HG02970 (cell line): Measurements from ENCODE around the gene PRR33.

Experiments
- ATAC-seq: cut with Tn5 transposase; IDR thresholded peaks from one replicate; pipeline ENCODE4 v1.9.1; 2021; ENCODE audit warnings: mild to moderate bottlenecking, moderate library complexity, moderate number of reproducible peaks; ENCODE audit not compliant: unreplicated experiment, low FRiP score

PRR33 gene

GRCh38 chr11:1928891-1929541, 37.3 kb upstream of the PRR33 start:
- ATAC-seq: no peak

GRCh38 chr11:1928470-1928890, 36.8 kb upstream of the PRR33 start:
- no peak for ATAC-seq

- no peak for ATAC-seq
These were observed 36.3 kb upstream of the PRR33 start for GRCh38 chr11:1927848-1928469.

DNA sequence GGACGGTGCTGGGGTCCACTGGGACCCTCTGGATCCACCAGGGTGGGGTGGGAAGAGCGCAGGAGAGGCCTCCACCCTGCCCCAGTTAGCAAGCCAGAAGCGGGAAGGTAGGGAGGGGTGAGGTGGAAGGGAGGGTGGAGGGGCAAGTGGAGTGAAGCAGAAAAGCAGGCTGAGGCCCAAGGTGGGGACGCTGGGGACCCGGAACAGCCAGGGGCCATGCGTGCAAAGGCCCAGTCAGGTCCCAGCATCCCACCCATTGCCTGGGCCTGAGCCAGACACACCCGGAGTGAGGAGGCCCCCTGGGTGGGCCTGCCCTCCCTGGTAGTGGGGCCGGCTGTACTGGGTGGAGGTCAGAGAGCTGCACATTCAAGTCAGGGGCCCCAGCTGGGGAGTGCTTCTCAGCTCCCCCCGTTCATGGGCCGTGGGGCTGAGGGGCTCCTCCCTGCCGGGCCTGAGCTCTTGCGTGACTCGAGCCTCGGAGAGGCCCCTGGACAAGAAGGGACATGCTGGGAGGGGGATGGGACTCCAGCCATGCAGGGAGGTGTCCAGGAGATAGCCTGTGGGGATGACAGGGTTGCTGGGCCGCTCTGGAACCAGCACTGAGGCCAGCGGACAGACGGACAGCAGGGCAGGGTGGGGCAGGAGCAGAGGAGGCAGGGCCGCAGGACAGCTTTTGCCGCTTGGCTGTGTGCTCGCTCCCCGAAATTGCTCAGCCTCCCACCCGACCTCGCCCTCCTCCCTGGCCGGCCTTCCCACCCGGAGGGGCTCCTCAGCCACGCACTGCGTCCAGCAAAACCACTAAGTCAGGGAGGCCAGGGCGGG, 35.5 kb upstream of the PRR33 start:
- ATAC-seq: no peak

DNA sequence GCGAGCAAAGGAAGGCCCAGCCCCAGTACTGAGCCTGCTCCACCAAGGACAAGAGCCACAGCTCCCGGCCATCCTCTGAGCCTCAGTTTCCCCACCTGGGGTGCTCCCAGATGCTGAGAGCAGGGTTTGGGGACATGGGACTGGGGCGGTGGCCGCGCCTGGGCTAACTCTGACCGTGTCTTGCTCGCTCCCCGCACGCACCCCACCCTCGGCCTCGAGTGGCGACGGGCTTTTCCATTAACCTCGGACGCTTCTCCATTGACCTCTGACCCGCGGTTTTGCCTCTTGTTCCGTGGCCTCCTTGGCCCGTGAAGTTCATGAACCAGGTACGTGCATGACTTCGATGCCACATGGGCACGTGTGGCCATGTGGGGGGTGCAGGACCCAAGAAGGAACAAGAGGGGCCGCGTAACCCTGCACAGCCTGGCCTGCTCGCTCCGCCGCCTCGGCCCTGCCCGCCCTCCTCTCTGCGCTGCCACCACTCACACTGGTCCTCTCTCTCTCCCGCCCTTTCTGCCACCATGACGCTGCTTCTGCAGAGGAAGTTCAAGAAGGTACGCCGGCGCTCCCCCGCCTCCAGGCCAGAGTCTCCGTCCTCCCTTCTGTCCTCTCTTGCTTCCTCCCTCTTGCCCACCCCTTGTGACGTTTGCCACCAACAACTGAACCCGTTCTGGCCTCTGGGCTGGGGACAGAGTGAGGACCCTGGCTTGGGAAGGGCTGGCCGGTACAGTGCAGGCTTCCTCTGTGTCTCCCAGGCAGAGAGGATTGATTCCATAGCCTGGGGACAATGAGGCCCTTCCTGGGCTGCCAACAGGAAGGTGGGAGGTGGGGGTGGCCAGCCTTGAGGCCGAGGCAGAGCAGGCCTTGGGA, 34.7 kb upstream of the PRR33 start:
- no peak for ATAC-seq

DNA sequence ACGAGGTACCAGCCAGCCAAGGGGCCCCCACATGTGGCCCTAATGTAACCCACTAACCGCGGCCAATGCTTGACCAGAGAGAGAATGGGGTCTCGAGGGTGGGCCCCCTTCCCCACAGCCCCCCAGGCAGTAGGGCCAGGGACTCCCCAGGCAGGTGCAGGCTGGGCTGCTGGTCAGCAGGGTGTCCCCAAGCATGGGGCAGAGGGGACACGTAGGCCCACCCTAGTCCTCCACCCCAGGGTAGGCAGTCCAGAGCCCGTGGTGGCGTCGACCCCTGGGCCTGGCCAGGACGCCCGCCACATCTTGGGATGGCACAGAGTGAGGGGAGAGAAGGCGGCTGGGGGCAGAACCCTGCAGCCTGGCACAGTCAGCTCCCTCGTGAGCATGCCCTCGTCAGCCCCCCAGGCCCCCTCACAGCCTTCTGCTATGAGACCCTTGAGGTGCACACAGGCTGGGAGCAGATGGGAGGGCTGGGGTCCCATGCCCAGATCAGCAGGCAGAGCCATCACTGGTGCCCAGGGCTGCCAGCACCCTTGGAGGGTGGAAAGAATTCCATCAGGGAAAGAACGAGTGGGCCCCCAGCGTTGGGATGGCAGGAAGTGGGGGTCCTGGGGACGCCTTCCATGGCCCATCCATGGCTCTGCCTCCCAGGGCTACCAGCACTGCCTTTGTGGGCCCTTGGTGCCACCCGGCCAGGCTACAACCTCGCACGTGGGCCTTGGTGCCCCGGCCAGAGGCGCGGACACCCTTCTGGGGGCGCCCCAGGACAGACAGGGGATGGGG, 33.9 kb upstream of the PRR33 start:
- no peak for ATAC-seq

GRCh38 chr11:1924646-1925372, 33.1 kb upstream of the PRR33 start:
- no peak for ATAC-seq

- ATAC-seq: no peak
These were observed 32.5 kb upstream of the PRR33 start for GRCh38 chr11:1924181-1924580.

DNA sequence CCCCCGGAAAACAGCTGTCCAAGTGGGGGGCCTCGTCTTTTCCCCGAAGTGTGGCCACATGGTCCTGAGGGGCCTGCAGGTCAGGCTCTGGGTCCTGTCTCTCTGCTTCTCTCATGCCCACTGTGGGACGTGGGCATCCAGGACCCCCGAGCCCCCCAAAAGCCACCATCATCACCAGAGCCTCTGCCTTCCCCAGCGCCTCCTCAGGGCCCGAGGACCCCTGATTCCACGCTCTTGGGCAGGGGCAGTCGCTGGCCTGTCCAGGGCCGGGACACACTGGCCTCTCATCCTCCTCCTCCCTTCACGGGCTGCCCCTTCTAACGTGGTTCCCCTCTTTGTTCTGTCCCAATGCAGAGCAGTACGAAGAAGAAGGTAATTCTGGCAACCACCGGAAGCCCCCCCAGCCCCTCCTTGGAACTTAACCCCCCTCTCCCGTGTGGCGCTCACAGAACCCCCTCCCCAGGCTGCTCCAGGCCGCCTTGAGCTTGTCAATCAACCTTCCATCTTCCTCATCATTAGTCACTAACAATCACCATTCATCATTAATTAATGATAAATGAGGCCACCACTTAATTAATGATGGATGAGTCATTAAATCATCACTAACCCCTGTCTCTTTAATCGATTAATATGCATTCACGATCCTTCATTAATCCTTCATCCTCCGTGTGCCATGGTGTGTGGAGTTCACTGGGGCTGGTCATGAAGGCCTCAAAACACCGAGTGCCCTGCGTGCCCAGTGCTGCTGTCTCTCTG, 31.7 kb upstream of the PRR33 start:
- no peak for ATAC-seq

DNA sequence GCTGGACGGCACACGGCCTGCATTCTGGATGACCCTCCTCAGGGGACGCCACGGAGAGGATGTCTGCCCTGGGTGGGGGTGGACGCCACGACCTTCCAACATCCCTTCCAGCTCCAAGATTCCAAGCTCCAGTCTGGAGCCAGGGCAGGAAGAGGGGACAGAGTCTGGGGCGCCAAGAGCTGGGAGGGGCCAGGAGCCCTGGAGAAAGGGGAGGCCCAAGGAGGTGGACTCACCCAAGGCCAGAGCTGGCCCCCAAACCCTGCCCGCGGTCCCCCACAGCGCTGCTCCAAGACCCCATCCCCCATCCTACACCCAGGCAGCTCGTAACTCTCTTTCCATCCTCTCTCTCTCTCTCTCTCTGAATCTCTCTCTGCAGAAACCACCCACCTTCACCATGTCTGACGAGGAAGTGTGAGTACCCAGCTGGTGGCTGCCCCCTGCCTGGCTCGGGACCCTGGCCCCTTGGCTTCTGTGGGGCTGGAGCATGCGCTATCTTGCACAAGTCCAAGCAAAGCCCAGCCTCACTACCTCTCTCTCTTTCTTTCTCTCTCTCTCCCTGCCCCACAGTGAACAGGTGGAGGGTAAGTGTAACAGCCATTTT, 30.9 kb upstream of the PRR33 start:
- ATAC-seq: no peak

- ATAC-seq: no peak
These were observed 30.0 kb upstream of the PRR33 start for GRCh38 chr11:1921574-1922141.

DNA sequence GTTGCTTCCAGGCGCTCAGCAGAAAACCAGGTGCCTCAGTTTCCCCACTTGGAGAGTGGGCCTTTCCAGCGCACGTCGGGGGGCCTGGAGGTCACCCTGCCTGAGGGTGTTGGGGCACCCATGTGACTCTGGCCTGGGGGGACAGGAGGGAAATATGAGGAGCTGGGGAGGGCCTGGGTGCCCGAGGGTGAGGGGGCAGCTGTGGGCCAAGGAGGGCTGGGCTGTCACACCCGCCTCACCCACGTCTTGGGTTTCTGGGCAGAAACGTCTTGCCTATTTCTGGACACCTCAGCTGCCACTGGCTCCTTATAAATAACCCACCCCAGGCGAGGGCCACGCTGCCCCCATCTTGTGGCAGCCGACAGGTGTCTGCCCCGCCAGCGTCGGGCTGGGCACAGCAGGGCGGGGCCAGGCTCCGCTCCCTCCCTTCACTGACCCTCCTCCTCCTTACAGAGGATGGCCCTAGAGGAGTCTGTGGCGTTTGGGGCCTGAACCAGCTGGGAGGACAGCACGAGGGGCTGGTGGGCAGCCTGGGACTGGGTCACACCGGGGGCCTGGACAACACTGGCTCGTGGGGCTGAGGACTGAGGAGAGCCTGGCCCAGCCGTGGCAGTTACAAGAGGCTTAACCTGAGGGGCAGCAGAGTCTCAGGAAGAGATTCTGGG, 29.3 kb upstream of the PRR33 start:
- no peak for ATAC-seq

GRCh38 chr11:1920128-1920908, 28.6 kb upstream of the PRR33 start:
- no peak for ATAC-seq

DNA sequence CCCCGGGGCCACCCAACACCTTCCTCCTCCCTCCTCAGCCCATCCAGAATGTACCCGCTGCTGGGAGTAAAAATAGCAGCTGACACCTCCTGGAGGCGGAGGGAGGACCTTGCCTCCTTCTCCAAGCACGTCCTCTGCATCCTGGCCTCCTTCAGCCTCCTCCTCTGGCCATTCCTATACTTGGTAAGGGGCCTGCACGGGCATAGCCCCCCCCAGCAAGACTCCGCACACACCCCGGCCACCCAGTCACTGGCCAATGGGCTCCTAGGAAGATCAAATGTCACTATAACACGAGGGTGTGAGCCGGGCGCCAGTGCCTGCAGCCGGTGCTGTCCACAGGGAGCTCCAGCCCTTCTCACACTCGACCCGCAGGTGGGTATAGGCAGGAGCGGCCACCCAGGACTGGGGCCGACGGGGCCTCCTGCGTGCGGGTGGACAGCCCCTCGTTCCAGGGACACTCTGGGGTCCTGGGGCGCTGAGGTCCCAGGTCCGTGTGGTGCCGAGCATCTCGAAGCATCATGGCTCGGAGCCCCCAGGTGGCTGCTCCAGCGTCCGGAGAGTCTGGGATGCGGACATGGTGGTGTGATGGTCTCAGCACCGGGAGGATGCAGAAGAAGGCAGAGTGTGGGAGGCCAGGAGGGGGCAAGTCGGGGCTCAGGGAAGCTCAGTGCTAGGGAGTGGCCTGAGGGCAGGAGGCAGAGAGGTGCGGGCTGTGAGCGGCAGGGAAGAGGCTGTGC, 27.9 kb upstream of the PRR33 start, which contains the start of gene TNNT3:
TSS of gene TNNT3 (plus strand) at position 313 of the 737 bp plus-strand sequence. CDS start 3,172 bp downstream, outside the sequence.
- ATAC-seq: no peak

DNA sequence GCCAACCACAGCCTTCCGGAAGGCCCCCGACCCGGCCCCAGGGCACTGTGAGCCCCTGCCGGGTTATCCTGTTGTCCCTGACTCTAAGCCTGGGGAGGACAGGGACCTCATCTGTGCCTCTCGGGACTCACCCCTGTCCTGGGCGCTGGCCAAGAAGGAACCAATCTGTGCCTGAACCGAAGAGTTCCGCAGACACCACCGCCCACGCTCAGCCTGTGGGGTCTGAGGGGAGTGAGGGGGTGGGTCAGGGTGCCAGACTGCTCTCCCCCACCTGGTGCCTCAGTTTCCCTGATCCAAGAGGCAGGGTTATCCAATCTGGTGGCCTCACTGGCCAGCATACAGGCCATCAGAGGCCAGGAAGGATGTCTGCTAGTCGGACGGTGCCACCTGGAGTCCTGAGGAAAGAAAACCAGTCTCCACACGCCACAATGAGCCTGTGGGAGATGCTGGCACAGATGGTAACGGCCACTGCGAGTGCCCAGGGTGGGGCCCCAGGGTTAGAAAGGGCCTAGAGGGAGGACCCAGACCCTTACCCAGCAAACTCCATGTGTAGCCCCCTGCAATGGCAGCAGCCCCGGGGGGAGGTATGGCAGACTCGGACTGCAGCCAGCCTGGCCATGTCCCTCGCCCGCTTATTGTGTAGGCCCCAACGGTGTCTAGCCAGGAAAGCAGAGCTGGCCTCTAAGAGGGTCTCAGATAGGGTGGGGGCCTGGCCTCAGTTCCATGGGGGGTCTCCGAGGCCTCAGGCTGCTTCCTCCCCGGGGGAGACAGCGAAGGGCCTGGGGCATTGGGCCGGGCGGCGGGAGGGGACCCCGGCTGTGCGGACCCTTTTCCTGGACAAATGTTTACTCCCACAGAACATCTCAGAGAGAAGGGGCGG, 27.0 kb upstream of the PRR33 start:
- ATAC-seq: no peak
